ENCODE measurements around the gene PI3. TPM values are rescaled to one million over a fixed set of nuclear protein-coding genes. Genes with fewer than 3 reads are reported as not detected.

Gene PI3
- total RNA-seq, 4 donors from 2014 or later: not detected

GRCh38 chr20:45218124-45218523 is 43.4 kb downstream of the PI3 start:
- H3K9me3 ChIP-seq: no peaks in the 10 kb centered on the region
- no peak overlapping the region for H3K27ac ChIP-seq
- TF ChIP-seq POLR2A (IDR thresholded peaks at IDR 0.05): no peak
- TF ChIP-seq, protein P1, sequence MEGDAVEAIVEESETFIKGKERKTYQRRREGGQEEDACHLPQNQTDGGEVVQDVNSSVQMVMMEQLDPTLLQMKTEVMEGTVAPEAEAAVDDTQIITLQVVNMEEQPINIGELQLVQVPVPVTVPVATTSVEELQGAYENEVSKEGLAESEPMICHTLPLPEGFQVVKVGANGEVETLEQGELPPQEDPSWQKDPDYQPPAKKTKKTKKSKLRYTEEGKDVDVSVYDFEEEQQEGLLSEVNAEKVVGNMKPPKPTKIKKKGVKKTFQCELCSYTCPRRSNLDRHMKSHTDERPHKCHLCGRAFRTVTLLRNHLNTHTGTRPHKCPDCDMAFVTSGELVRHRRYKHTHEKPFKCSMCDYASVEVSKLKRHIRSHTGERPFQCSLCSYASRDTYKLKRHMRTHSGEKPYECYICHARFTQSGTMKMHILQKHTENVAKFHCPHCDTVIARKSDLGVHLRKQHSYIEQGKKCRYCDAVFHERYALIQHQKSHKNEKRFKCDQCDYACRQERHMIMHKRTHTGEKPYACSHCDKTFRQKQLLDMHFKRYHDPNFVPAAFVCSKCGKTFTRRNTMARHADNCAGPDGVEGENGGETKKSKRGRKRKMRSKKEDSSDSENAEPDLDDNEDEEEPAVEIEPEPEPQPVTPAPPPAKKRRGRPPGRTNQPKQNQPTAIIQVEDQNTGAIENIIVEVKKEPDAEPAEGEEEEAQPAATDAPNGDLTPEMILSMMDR (IDR thresholded peaks at IDR 0.05): no peak
- no peaks in the 10 kb centered on the region for H3K36me3 ChIP-seq
- H3K4me3 ChIP-seq (replicated peaks in 1 of 3): no peak overlapping the region
- H3K4me1 ChIP-seq: no peaks in the 10 kb centered on the region
- intact Hi-C loops (cut with DNase I): no loop called here
- no peaks in the 10 kb centered on the region for H3K27me3 ChIP-seq
- DNase-seq: no peak
- WGBS, 2 donors: 71 to 78% methylated on average over 4 of the region's 4 CpGs

DNA sequence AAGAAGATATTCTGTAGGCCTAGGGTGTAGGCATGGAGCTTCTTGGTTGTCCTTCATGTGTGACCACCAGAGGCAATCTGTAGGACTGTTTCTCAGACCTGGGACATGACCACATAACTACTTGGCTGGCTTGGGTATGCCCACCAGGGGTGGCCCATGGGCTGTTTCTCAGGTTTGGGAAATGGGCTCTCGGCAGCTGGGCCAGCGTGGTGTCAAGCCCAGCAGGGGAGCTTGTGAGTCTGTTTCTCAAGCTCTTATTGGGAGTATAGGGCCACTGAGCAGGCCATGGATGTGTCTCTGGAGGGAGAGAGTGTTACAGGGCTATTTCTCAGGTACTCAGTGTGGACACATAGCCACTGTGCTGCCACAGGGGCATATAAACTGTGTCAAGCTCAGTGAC is 43.9 kb downstream of the PI3 start:
- Histone ChIP-seq H3K9me3 (no peaks in the 10 kb centered on the region), H3K36me3 (no peaks in the 10 kb centered on the region), H3K4me1 (no peaks in the 10 kb centered on the region), H3K4me3 (replicated peaks in 1 of 3) (no peak overlapping the region), H3K27me3 (no peaks in the 10 kb centered on the region), H3K27ac (no peak overlapping the region)
- intact Hi-C loops (cut with DNase I): no loop called here
- no peak for DNase-seq
- 87 to 90% methylated on average over 2 of the region's 2 CpGs for WGBS, 2 donors
- no peak for TF ChIP-seq POLR2A (IDR thresholded peaks at IDR 0.05)
- TF ChIP-seq, protein P1 (IDR thresholded peaks at IDR 0.05): no peak

GRCh38 chr20:45221076-45221475 is 46.4 kb downstream of the PI3 start, which contains the start of gene SEMG2:
Gene SEMG2, plus strand, starts transcription at chr20:45221373. Its CDS starts 17 bp downstream, at chr20:45221390.
- no peaks in the 10 kb centered on the region for H3K4me1 ChIP-seq
- intact Hi-C loops (cut with DNase I): no loop called here
- TF ChIP-seq, protein P1 (IDR thresholded peaks at IDR 0.05): no peak
- no peak for TF ChIP-seq POLR2A (IDR thresholded peaks at IDR 0.05)
- no peak for DNase-seq
- H3K9me3 ChIP-seq: no peaks in the 10 kb centered on the region
- H3K27ac ChIP-seq: no peak within 1 kb of the TSS
- H3K27me3 ChIP-seq: no peaks in the 10 kb centered on the region
- 87 to 93% methylated on average over 4 of the region's 4 CpGs for WGBS, 2 donors
- no peaks in the 10 kb centered on the region for H3K36me3 ChIP-seq
- H3K4me3 ChIP-seq (replicated peaks in 1 of 3): no peak within 1 kb of the TSS

DNA sequence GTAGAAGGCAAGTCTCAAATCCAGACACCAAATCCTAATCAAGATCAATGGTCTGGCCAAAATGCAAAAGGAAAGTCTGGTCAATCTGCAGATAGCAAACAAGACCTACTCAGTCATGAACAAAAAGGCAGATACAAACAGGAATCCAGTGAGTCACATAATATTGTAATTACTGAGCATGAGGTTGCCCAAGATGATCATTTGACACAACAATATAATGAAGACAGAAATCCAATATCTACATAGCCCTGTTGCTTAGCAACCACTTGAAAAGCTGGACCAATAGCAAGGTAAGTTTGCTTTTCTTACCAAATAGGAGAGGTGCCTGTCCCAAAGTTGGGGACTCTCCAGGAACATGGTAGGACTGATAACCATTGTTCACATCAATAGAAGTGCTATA is 48.4 kb downstream of the PI3 start:
- Histone ChIP-seq H3K27ac (no peak overlapping the region), H3K9me3 (no peaks in the 10 kb centered on the region), H3K4me1 (no peaks in the 10 kb centered on the region), H3K27me3 (no peaks in the 10 kb centered on the region), H3K4me3 (replicated peaks in 1 of 3) (no peak overlapping the region), H3K36me3 (no peaks in the 10 kb centered on the region)
- DNase-seq: no peak
- intact Hi-C loops (cut with DNase I): no loop called here
- no peak for TF ChIP-seq POLR2A (IDR thresholded peaks at IDR 0.05)
- TF ChIP-seq, protein P1 (IDR thresholded peaks at IDR 0.05): no peak

Other genes starting within 250 kb of the PI3 start
- gene TOMM34, start 214.5 kb upstream of the PI3 start, total RNA-seq: 10 to 100 TPM; 18.4 to 26.0 (median 23.0) TPM
- gene STK4, start 208.4 kb upstream of the PI3 start, total RNA-seq: 10 to 100 TPM; 18.8 to 37.2 (median 29.2) TPM
- gene KCNS1, start 73.8 kb upstream of the PI3 start, total RNA-seq: under 1 TPM in 2 of 4 donors, not detected in 2; 0.20 to 0.78 TPM
- not detected for gene WFDC5, start 59.7 kb upstream of the PI3 start, total RNA-seq
- not detected for gene WFDC12, start 50.4 kb upstream of the PI3 start, total RNA-seq
- gene SEMG1, start 32.1 kb downstream of the PI3 start, total RNA-seq: not detected
- gene SEMG2, start 46.5 kb downstream of the PI3 start, total RNA-seq: not detected
- gene SLPI, start 79.7 kb downstream of the PI3 start, total RNA-seq: 10 to 100 TPM in 3 of 4 donors, 1 to 10 TPM in 1; 3.0 to 52.4 (median 39.6) TPM
- gene RBPJL, start 131.9 kb downstream of the PI3 start, total RNA-seq: not detected
- 1 to 10 TPM in 1 of 4 donors, not detected in 3; 1.2 TPM for gene MATN4, start 133.4 kb downstream of the PI3 start, total RNA-seq
- gene SDC4, start 173.5 kb downstream of the PI3 start, total RNA-seq: 100 to 1,000 TPM in 1 of 4 donors, 10 to 100 TPM in 3; 35.5 to 101 (median 63.3) TPM
- 10 to 100 TPM; 52.7 to 86.1 (median 76.6) TPM for gene SYS1, start 188.3 kb downstream of the PI3 start, total RNA-seq
- not detected for gene TP53TG5, start 203.4 kb downstream of the PI3 start, total RNA-seq
- gene DBNDD2, start 233.4 kb downstream of the PI3 start, total RNA-seq: 10 to 100 TPM; 12.1 to 47.4 (median 20.9) TPM
- gene PIGT, start 241.2 kb downstream of the PI3 start, total RNA-seq: 100 to 1,000 TPM in 3 of 4 donors, 10 to 100 TPM in 1; 85.0 to 122 (median 114) TPM